Activated CD4-positive, alpha-beta memory T cell treated with anti-CD3 and anti-CD28 coated beads, Interleukin-2, amount 10 ng/mL, durations not matched to agents 7 days and 5 days (primary cell): Measurements from ENCODE around the gene CCNF. TPM values are rescaled to one million over a fixed set of nuclear protein-coding genes. Genes with fewer than 3 reads are reported as not detected.

ENCODE experiments used
- CTCF ChIA-PET: fragments of 350-600 bp; sonication (Branson Sonifier 250); formaldehyde crosslinking; loops from one replicate; lab custom pipeline; 2021; ENCODE audit warnings: antibody characterized with exemption, inconsistent platforms; lab: Charles Lee
- POLR2A ChIA-PET: fragments of 350-600 bp; sonication (Branson Sonifier 250); formaldehyde crosslinking; loops from one replicate; lab custom pipeline; 2021; ENCODE audit warnings: antibody characterized with exemption; lab: Charles Lee
- DNase-seq: peaks from one replicate; pipeline ENCODE4 v3.0.0-alpha.2; 2020
- H3K27ac Mint-ChIP-seq: one replicate; pipeline ENCODE4 v1.8.0; 2021; ENCODE audit warnings: mild to moderate bottlenecking, mixed read lengths
- H3K27me3 Mint-ChIP-seq: one replicate; pipeline ENCODE4 v1.8.0; 2021; ENCODE audit warnings: mixed read lengths
- H3K36me3 Mint-ChIP-seq: one replicate; pipeline ENCODE4 v1.8.0; 2021; ENCODE audit warnings: low read depth, mixed read lengths
- H3K4me1 Mint-ChIP-seq: one replicate; pipeline ENCODE4 v1.8.0; 2021; ENCODE audit warnings: mixed read lengths
- H3K4me3 Mint-ChIP-seq: one replicate; pipeline ENCODE4 v1.8.0; 2021; ENCODE audit warnings: mild to moderate bottlenecking, mixed read lengths
- H3K9me3 Mint-ChIP-seq: one replicate; pipeline ENCODE4 v1.8.0; 2021; ENCODE audit warnings: mixed read lengths
- total RNA-seq, 2 experiments: library from RNA; stranded (reverse); gene quantifications; one replicate each; pipeline ENCODE4 v1.2.3, GENCODE V29; 2021

CCNF gene
- total RNA-seq, 2 experiments from 2014 or later, result 74.5 to 75.8 TPM

DNA sequence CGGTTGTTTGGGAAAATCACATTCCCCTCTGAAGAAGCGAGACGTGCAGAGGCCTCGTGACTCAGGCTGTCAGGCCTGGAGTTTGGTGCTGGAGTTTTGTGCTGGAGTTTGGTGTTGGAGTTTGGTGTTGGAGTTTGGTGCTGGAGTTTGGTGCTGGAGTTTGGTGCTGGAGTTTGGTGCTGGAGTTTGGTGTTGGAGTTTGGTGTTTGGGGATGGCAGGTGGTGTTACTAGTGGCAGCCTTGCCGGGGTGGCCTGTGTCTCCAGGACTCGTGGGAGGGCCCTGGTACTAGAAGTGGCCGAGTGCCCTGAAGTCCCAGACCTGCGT is 58.2 kb downstream of the CCNF start:
- DNase-seq, result no peak
- H3K4me1 Mint-ChIP-seq, result peaks cover 19% of the 10 kb centered on the region
- ChIA-PET POLR2A (interaction anchor here (1.9 kb wide), 1 partner anchor 58 kb away, joined by 5 read pairs; the partner anchor contains the start of gene CCNF), CTCF (interaction anchor here (1.2 kb wide), 1 partner anchor 26 kb away, joined by 4 read pairs; the partner anchor contains the start of gene ATP6V0C)
- H3K36me3 Mint-ChIP-seq, result no peaks in the 10 kb centered on the region
- H3K9me3 Mint-ChIP-seq, result no peaks in the 10 kb centered on the region
- H3K27me3 Mint-ChIP-seq, result no peaks in the 10 kb centered on the region
- peak overlapping the region; percentile 46 for H3K27ac Mint-ChIP-seq
- no peak overlapping the region for H3K4me3 Mint-ChIP-seq

DNA sequence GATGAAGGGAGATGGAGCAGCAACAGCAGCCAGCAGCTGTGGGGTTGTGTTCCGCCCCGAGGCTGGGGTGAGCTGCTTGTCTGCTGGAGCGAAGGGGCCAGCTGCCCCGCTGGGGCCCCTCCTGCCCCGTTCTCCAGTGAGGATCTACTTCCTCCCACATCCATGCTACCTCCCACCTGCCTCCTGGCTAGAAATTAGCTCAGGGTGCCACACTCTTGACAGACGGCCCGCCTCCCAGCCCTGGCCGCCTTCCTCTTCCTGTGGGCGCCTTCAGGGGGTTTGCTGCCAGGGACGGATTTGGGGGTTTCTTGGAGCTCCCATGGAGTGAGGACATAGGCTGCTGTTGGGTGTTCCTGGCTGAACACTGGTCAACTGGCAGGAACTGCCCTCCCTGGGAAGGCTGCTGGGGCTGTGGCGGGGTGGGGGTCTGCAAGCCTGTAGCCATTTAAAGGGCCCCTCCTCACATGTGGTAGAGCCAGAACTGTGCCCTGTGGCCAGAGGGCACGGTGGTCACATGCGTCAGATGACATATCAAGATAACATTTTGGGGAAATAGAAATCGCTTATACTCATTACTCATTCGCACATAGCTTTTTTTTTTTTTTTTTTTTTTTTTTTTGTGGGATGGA is 58.8 kb downstream of the CCNF start:
- no peak for DNase-seq
- Mint-ChIP-seq H3K4me3 (no peak overlapping the region), H3K36me3 (no peaks in the 10 kb centered on the region), H3K9me3 (no peaks in the 10 kb centered on the region), H3K27ac (no peak overlapping the region), H3K4me1 (peaks cover 19% of the 10 kb centered on the region), H3K27me3 (no peaks in the 10 kb centered on the region)
- ChIA-PET CTCF (interaction anchor here (0.6 to 1.2 kb wide), 5 partner anchors 12 to 168 kb away, joined by 3 to 5 read pairs (median 4); partner anchors contain the start of gene ATP6V0C), POLR2A (interaction anchor here (0.7 to 1.9 kb wide), 2 partner anchors 58 to 145 kb away, joined by 4 to 5 read pairs; partner anchors contain the start of gene CCNF)

GRCh38 chr16:2489581-2489980 is 60.3 kb downstream of the CCNF start:
- H3K27ac Mint-ChIP-seq, result no peak overlapping the region
- H3K36me3 Mint-ChIP-seq, result no peaks in the 10 kb centered on the region
- ChIA-PET POLR2A (no interaction called here), CTCF (interaction anchor here (0.6 kb wide), 1 partner anchor 471 kb away, joined by 4 read pairs; no protein-coding TSS in a partner anchor)
- H3K4me1 Mint-ChIP-seq, result peaks cover 19% of the 10 kb centered on the region
- H3K4me3 Mint-ChIP-seq, result no peak overlapping the region
- DNase-seq, result no peak
- H3K9me3 Mint-ChIP-seq, result no peaks in the 10 kb centered on the region
- H3K27me3 Mint-ChIP-seq, result no peaks in the 10 kb centered on the region

DNA sequence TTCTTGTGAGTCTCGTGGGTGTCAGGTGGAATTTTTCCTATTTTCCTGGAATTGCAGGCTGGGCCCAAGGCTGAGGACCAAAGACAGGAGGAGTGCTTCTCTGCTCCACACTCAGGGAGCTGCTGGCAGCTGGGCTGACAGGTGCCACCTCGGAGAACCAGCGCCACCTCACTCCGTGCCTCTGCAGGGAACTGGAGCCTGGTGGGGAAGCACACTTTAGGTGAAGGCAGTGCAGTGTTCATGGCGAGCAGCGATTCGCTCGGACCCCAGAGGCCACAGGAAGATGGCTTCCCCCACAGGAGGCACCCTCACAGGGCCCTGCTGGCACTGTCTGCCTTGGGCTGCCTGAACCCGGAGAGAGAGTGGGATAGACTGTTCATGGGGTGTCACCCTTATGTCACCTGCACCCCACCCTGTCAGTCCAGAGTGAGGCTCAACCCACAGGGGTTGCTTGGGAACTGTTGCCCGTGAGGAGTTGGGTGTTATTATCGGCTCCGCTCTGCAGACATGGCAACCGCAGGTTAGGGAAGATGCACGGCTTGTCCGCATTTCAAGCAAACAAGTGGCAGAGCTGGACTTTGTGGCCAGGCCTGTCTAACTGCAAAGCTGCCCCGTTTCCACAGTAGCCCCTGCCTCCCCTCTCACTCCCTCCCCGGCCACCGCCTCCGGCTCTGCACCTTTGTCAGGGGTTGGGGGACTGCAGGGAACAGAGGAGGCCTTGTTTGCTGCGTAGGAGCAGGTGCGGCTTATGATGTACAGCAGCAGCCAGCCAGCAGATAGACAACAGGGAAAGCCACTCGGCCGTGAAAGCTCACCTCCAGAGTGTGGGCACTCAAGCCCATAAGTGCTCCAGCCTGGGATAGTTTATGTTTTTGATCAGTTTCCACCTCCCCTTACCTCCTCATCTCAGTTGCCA is 61.2 kb downstream of the CCNF start:
- CTCF ChIA-PET, result interaction anchor here (1.5 kb wide), 1 partner anchor 11 kb away, joined by 3 read pairs; no protein-coding TSS in a partner anchor

DNA sequence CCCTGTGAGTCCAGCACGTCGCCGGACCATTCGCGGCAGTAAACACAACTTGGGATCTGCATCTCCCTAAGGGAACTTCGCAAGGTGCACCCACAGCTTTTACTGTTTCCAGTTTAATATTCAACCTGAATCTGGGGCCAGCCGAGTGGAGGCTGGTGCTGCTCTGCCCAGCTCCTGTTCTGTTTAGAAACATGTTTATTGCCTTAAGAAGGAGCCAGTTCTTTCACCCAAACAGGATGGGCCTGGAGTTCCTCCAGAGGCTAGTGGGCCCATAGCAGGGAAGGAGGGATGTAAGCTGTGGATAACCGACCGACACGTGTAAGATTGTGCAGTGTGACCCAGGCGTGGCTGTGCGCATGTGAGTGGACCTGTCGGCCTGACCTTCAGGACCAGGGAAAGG is 63.0 kb downstream of the CCNF start:
- Mint-ChIP-seq H3K36me3 (no peaks in the 10 kb centered on the region), H3K4me3 (no peak overlapping the region), H3K27me3 (no peaks in the 10 kb centered on the region), H3K4me1 (peaks cover 7% of the 10 kb centered on the region), H3K9me3 (no peaks in the 10 kb centered on the region), H3K27ac (no peak overlapping the region)
- ChIA-PET CTCF (interaction anchor here (1.5 kb wide), 1 partner anchor 9 kb away, joined by 3 read pairs; no protein-coding TSS in a partner anchor), POLR2A (no interaction called here)
- DNase-seq, result no peak

More for the DNA sequence above, 61.2 kb downstream of the CCNF start:
- no peak for DNase-seq
- H3K4me3 Mint-ChIP-seq, result no peak overlapping the region
- no peaks in the 10 kb centered on the region for H3K27me3 Mint-ChIP-seq
- peaks cover 19% of the 10 kb centered on the region for H3K4me1 Mint-ChIP-seq
- H3K9me3 Mint-ChIP-seq, result no peaks in the 10 kb centered on the region
- no peak overlapping the region for H3K27ac Mint-ChIP-seq
- POLR2A ChIA-PET, result no interaction called here
- H3K36me3 Mint-ChIP-seq, result no peaks in the 10 kb centered on the region

GRCh38 chr16:2493605-2494004 is 64.4 kb downstream of the CCNF start:
- Mint-ChIP-seq H3K27me3 (no peaks in the 10 kb centered on the region), H3K27ac (no peak overlapping the region), H3K4me1 (no peaks in the 10 kb centered on the region), H3K4me3 (no peak overlapping the region), H3K9me3 (no peaks in the 10 kb centered on the region), H3K36me3 (peaks cover 2% of the 10 kb centered on the region)
- CTCF ChIA-PET, result no interaction called here
- POLR2A ChIA-PET, result no interaction called here
- no peak for DNase-seq

DNA sequence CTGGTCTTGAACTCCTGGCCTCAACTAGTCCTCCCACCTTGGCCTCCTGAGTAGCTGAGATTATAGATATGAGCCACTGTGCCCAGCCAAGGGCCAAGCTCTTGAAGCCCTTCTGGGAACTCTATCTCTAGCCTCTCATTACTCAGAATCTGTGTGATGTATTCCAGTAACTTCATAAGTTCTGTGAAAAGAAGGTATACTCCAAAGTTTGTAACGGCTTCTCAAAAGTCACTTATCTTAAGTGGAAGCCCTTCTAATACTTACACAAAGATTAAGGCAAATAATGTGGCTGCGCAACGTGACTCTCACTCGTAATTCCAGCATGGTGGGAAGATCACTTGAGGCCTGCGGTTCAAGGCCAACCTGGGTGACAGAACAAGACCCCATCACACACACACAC is 65.4 kb downstream of the CCNF start:
- ChIA-PET POLR2A (no interaction called here), CTCF (no interaction called here)
- no peaks in the 10 kb centered on the region for H3K4me1 Mint-ChIP-seq
- no peak overlapping the region for H3K4me3 Mint-ChIP-seq
- no peak overlapping the region for H3K27ac Mint-ChIP-seq
- H3K27me3 Mint-ChIP-seq, result no peaks in the 10 kb centered on the region
- no peaks in the 10 kb centered on the region for H3K9me3 Mint-ChIP-seq
- H3K36me3 Mint-ChIP-seq, result peaks cover 2% of the 10 kb centered on the region
- DNase-seq, result no peak

DNA sequence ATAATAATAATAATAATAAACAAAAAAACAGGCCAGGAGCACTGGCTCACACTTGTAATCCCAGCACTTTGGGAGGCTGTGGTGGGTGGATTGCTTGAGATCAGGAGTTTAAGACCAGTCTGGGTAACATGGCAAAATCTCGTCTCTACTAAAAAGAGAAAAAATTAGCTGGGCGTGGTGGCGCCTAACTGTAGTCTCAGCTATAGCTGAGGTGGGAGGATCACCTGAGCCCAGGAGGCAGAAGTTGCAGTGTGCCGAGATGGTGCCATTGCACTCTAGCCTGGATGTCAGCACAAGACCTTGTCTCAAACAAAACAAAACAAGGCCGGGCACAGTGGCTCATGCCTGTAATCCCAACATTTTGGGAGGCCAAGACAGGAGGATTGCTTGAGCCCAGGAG is 65.8 kb downstream of the CCNF start:
- DNase-seq, result no peak
- Mint-ChIP-seq H3K27me3 (no peaks in the 10 kb centered on the region), H3K4me1 (no peaks in the 10 kb centered on the region), H3K36me3 (peaks cover 2% of the 10 kb centered on the region), H3K4me3 (no peak overlapping the region), H3K9me3 (no peaks in the 10 kb centered on the region), H3K27ac (no peak overlapping the region)
- POLR2A ChIA-PET, result no interaction called here
- CTCF ChIA-PET, result no interaction called here

GRCh38 chr16:2496223-2497115 is 67.2 kb downstream of the CCNF start:
- H3K4me3 Mint-ChIP-seq, result no peak overlapping the region
- no peaks in the 10 kb centered on the region for H3K9me3 Mint-ChIP-seq
- H3K27ac Mint-ChIP-seq, result no peak overlapping the region
- H3K36me3 Mint-ChIP-seq, result peaks cover 2% of the 10 kb centered on the region
- H3K27me3 Mint-ChIP-seq, result no peaks in the 10 kb centered on the region
- ChIA-PET CTCF (no interaction called here), POLR2A (no interaction called here)
- H3K4me1 Mint-ChIP-seq, result no peaks in the 10 kb centered on the region
- DNase-seq, result no peak

GRCh38 chr16:2497116-2497630 is 67.9 kb downstream of the CCNF start:
- H3K36me3 Mint-ChIP-seq, result peaks cover 2% of the 10 kb centered on the region
- no peak overlapping the region for H3K4me3 Mint-ChIP-seq
- H3K27ac Mint-ChIP-seq, result no peak overlapping the region
- no peaks in the 10 kb centered on the region for H3K27me3 Mint-ChIP-seq
- no peaks in the 10 kb centered on the region for H3K9me3 Mint-ChIP-seq
- ChIA-PET CTCF (no interaction called here), POLR2A (no interaction called here)
- H3K4me1 Mint-ChIP-seq, result no peaks in the 10 kb centered on the region
- no peak for DNase-seq

DNA sequence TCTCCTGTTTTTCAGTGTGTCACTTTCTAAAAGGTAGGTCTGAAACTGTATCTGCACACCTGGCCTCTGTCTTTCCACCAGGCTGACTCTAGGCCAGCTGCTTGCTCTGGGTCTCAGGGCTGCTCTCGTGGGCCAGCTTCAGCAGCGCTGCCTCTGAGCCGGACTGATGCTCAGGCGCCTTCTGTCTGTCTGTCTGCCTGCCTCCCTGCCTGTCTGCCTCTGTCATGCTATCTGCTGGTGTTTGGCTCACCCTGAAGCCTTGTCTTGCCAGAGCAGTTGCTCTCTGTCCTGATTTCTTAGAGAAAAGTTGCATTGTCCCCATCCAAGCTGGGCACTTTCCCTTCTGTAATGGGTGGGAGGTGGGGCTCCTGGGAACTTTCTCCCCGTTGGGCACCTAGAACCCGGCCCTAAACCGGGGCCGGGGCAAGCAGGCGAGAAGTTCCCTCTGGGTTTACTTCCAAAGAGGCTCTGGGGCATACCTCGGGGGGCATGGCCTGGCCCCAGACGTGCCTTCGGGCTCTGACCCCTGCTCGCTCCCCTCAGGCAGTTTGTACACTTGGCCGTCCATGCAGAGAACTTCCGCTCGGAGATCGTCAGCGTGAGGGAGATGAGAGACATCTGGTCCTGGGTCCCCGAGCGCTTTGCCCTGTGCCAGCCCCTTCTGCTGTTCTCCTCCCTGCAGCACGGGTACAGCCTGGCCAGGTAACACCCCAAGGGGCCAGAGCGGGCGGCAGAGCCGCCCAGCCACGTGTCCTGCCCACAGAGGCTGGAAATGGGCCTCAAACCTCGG is 68.6 kb downstream of the CCNF start:
- Mint-ChIP-seq H3K4me1 (no peaks in the 10 kb centered on the region), H3K4me3 (no peak overlapping the region), H3K27ac (no peak overlapping the region), H3K36me3 (peaks cover 2% of the 10 kb centered on the region), H3K9me3 (no peaks in the 10 kb centered on the region), H3K27me3 (no peaks in the 10 kb centered on the region)
- no peak for DNase-seq
- ChIA-PET CTCF (no interaction called here), POLR2A (no interaction called here)
